H9 (cell line): Measurements from ENCODE around the gene SLC13A4. TPM values are rescaled to one million over a fixed set of nuclear protein-coding genes. Genes with fewer than 3 reads are reported as not detected.
"Not testable (repeated sequence)": the region's sequence is repeated elsewhere in the genome, so short reads cannot be mapped to it uniquely, and the experiment has no call there.

Experiments used
- DNase-seq: peaks from one replicate; pipeline ENCODE4 v3.0.0-alpha.2; 2017
- H2AFZ ChIP-seq: one replicate; pipeline ENCODE4 v1.6.1; 2013; ENCODE audit warnings: mild to moderate bottlenecking, low read length, control low read depth, moderate library complexity
- H2AK5ac ChIP-seq: 2 replicates; pipeline ENCODE4 v1.6.1; 2013; ENCODE audit warnings: low read length, control low read depth, mixed read lengths; ENCODE audit not compliant: insufficient read length
- H2BK120ac ChIP-seq: one replicate; pipeline ENCODE4 v1.6.1; 2013; ENCODE audit warnings: low read depth, mild to moderate bottlenecking, low read length, control low read depth, inconsistent platforms; ENCODE audit not compliant: poor library complexity, severe bottlenecking
- H2BK12ac ChIP-seq: 2 replicates; pipeline ENCODE4 v1.6.1; 2013; ENCODE audit warnings: low read length, control low read depth, mixed read lengths, low read depth; ENCODE audit not compliant: insufficient read length
- H2BK15ac ChIP-seq: 2 replicates; pipeline ENCODE4 v1.6.1; 2013; ENCODE audit warnings: low read depth, low read length, control low read depth
- H2BK20ac ChIP-seq: one replicate; pipeline ENCODE4 v1.6.1; 2013; ENCODE audit warnings: low read depth, mild to moderate bottlenecking, low read length, control low read depth, inconsistent platforms; ENCODE audit not compliant: poor library complexity, severe bottlenecking
- H2BK5ac ChIP-seq: 2 replicates; pipeline ENCODE4 v1.6.1; 2013; ENCODE audit warnings: low read length, control low read depth, mixed read lengths; ENCODE audit not compliant: insufficient read length
- H3K14ac ChIP-seq: 2 replicates; pipeline ENCODE4 v1.6.1; 2013; ENCODE audit warnings: low read length, control low read depth; ENCODE audit not compliant: insufficient read depth
- H3K18ac ChIP-seq: 2 replicates; pipeline ENCODE4 v1.6.1; 2013; ENCODE audit warnings: low read depth, mild to moderate bottlenecking, mixed read lengths, low read length, control low read depth; ENCODE audit not compliant: insufficient read length
- H3K23ac ChIP-seq: 2 replicates; pipeline ENCODE4 v1.6.1; 2013; ENCODE audit warnings: low read length, control low read depth, mixed read lengths, low read depth; ENCODE audit not compliant: insufficient read length
- H3K23me2 ChIP-seq: 2 replicates; pipeline ENCODE4 v1.6.1; 2013; ENCODE audit warnings: low read depth, mild to moderate bottlenecking, mixed read lengths, low read length, control low read depth; ENCODE audit not compliant: insufficient read length, poor library complexity, severe bottlenecking
- H3K27ac ChIP-seq: 2 replicates; pipeline ENCODE4 v1.5.1; 2013; ENCODE audit warnings: low read length, control low read depth, mixed read lengths, low read depth; ENCODE audit not compliant: insufficient read length
- H3K27me3 ChIP-seq: 2 replicates; pipeline ENCODE4 v1.6.1; 2013; ENCODE audit warnings: low read length, control low read depth, inconsistent platforms; ENCODE audit not compliant: insufficient read depth
- H3K4ac ChIP-seq: 2 replicates; pipeline ENCODE4 v1.6.1; 2013; ENCODE audit warnings: low read depth, mild to moderate bottlenecking, control low read depth, inconsistent platforms, low read length, moderate library complexity
- H3K4me1 ChIP-seq: 2 replicates; pipeline ENCODE4 v1.6.1; 2013; ENCODE audit warnings: low read length, control low read depth, inconsistent platforms; ENCODE audit not compliant: insufficient read depth
- H3K4me2 ChIP-seq: 2 replicates; pipeline ENCODE4 v1.6.1; 2013; ENCODE audit warnings: low read length, control low read depth, mixed read lengths; ENCODE audit not compliant: insufficient read length, insufficient read depth
- H3K56ac ChIP-seq: 2 replicates; pipeline ENCODE4 v1.6.1; 2013; ENCODE audit warnings: low read depth, mild to moderate bottlenecking, mixed read lengths, low read length, control low read depth; ENCODE audit not compliant: insufficient read length
- H3K79me1 ChIP-seq: 2 replicates; pipeline ENCODE4 v1.6.1; 2013; ENCODE audit warnings: low read depth, mild to moderate bottlenecking, moderate library complexity, low read length, control low read depth, inconsistent platforms; ENCODE audit not compliant: insufficient read depth, poor library complexity, severe bottlenecking
- H3K79me2 ChIP-seq: 2 replicates; pipeline ENCODE4 v1.6.1; 2013; ENCODE audit warnings: low read length, control low read depth, inconsistent platforms; ENCODE audit not compliant: insufficient read depth
- H3K9ac ChIP-seq: 2 replicates; pipeline ENCODE4 v1.6.1; 2013; ENCODE audit warnings: low read length, control low read depth, mixed read lengths; ENCODE audit not compliant: insufficient read length; ENCODE audit errors: extremely low read depth
- H3K9me3 ChIP-seq: one replicate; pipeline ENCODE4 v1.6.1; 2013; ENCODE audit warnings: low read depth, low read length, inconsistent platforms; ENCODE audit not compliant: control insufficient read depth
- H3T11ph ChIP-seq: one replicate; pipeline ENCODE4 v1.6.1; 2013; ENCODE audit warnings: mild to moderate bottlenecking, low read length, control low read depth, inconsistent platforms
- H4K20me1 ChIP-seq: one replicate; pipeline ENCODE4 v1.6.1; 2013; ENCODE audit not compliant: control insufficient read depth, insufficient read length, insufficient read depth
- H4K5ac ChIP-seq: 2 replicates; pipeline ENCODE4 v1.6.1; 2013; ENCODE audit warnings: low read depth, mild to moderate bottlenecking, mixed read lengths, low read length, control low read depth; ENCODE audit not compliant: insufficient read length
- H4K8ac ChIP-seq: replicated peaks from 2 replicates; pipeline ENCODE4 v1.6.1; 2013; ENCODE audit warnings: low read length, control low read depth, mixed read lengths, low read depth; ENCODE audit not compliant: insufficient read length
- H4K91ac ChIP-seq: 2 replicates; pipeline ENCODE4 v1.6.1; 2013; ENCODE audit warnings: low read depth, mild to moderate bottlenecking, moderate library complexity, mixed read lengths, low read length, control low read depth; ENCODE audit not compliant: insufficient read length
- H3K27ac Mint-ChIP-seq, 3 experiments: 2 replicates in 2 of 3; 3 replicates in 1 of 3; pipeline ENCODE4 v1.8.0; 2020 to 2021; ENCODE audit warnings: mixed read lengths in 3 of 3, mild to moderate bottlenecking in 1 of 3, moderate library complexity in 1 of 3
- H3K27me3 Mint-ChIP-seq: 2 replicates; pipeline ENCODE4 v1.8.0; 2021; ENCODE audit warnings: low read depth, mild to moderate bottlenecking, moderate library complexity, mixed read lengths
- H3K36me3 Mint-ChIP-seq, 3 experiments: 2 replicates in 2 of 3; 3 replicates in 1 of 3; pipeline ENCODE4 v1.8.0; 2020 to 2021; ENCODE audit warnings: low read depth in 3 of 3, mixed read lengths in 3 of 3; ENCODE audit not compliant: insufficient read depth in 1 of 3
- H3K4me1 Mint-ChIP-seq, 2 experiments: 2 replicates each; pipeline ENCODE4 v1.8.0; 2020; ENCODE audit warnings: mixed read lengths in 2 of 2
- H3K4me3 Mint-ChIP-seq, 2 experiments: 2 replicates in 1 of 2; 3 replicates in 1 of 2; pipeline ENCODE4 v1.8.0; 2020 to 2021; ENCODE audit warnings: mild to moderate bottlenecking in 2 of 2, mixed read lengths in 2 of 2, moderate library complexity in 1 of 2
- H3K9me3 Mint-ChIP-seq, 2 experiments: 2 replicates in 1 of 2; 3 replicates in 1 of 2; pipeline ENCODE4 v1.8.0; 2020; ENCODE audit warnings: mild to moderate bottlenecking in 2 of 2, mixed read lengths in 2 of 2, moderate library complexity in 1 of 2
- CTCF ChIP-seq: fragments of 200-600 bp; sonication (generic); conservative IDR thresholded peaks from 3 replicates; pipeline ENCODE4 v1.8.0; 2021; ENCODE audit warnings: antibody characterized with exemption, mild to moderate bottlenecking
- WGBS: extraction: QIAGEN DNeasy Blood & Tissue Kit; methylation state at CpG from one replicate; pipeline ENCODE4 v1.1.7; 2013; ENCODE audit warnings: missing lambda C conversion rate, low lambda C conversion rate, mixed read lengths; ENCODE audit not compliant: insufficient read length; ENCODE audit errors: extremely low coverage; 5-methylcytosine and 5-hydroxymethylcytosine counted together
- total RNA-seq: library from RNA; stranded (reverse); gene quantifications from 2 replicates; pipeline ENCODE4 v1.2.1, GENCODE V29; 2021

Gene SLC13A4
- total RNA-seq, 1 experiment from 2014 or later: 3.5 TPM

DNA sequence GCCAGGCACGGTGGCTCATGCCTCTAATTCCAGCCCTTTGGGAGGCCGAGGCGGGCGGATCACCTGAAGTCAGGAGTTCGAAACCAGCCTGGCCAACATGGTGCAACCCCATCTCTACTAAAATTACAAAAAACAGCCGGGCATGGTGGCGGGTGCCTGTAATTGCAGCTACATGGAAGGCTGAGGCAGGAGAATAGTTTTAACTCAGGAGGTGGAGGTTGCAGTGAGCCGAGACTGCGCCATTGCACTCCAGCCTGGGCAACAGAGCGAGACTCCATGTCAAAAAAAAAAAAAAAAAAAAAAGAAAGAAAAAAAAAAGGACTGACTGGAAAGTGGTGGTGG lies 9.3 kb upstream of the SLC13A4 start:
- H3T11ph ChIP-seq, H3K27ac Mint-ChIP-seq, H2BK5ac ChIP-seq, H3K56ac ChIP-seq, H3K23ac ChIP-seq, H3K79me2 ChIP-seq, H3K27me3 Mint-ChIP-seq, DNase-seq, H4K91ac ChIP-seq, H3K4me2 ChIP-seq, H4K5ac ChIP-seq, H3K36me3 Mint-ChIP-seq, H3K4ac ChIP-seq, H2AFZ ChIP-seq, H3K14ac ChIP-seq, H3K4me1 Mint-ChIP-seq, H3K4me3 Mint-ChIP-seq, H4K20me1 ChIP-seq, H3K79me1 ChIP-seq, H3K9ac ChIP-seq, H2BK15ac ChIP-seq, H3K9me3 ChIP-seq, H4K8ac ChIP-seq, H3K27me3 ChIP-seq, H3K27ac ChIP-seq, H2BK20ac ChIP-seq, H2AK5ac ChIP-seq, H3K23me2 ChIP-seq, H3K18ac ChIP-seq, H3K9me3 Mint-ChIP-seq, H2BK120ac ChIP-seq, H2BK12ac ChIP-seq, H3K4me1 ChIP-seq: not testable (repeated sequence)
- TF ChIP-seq CTCF: 0 out of 3 replicates have a peak, but pooled peaks have one; percentile 21
- no CpG with 5 or more reads among the region's 10 CpGs for WGBS
